AG04450 (cell line): ENCODE data around the gene ARIH2. TPM values are rescaled to one million over a fixed set of nuclear protein-coding genes. Genes with fewer than 3 reads are reported as not detected.

Experiments
- CTCF ChIA-PET: fragments of 300-600, 350-600 bp; formaldehyde crosslinking; extraction: SDS; loops from one replicate; lab custom pipeline; 2022; ENCODE audit warnings: antibody characterized with exemption, inconsistent platforms; lab: Charles Lee
- POLR2A ChIA-PET: fragments of 350-600 bp; formaldehyde crosslinking; extraction: SDS; loops from one replicate; lab custom pipeline; 2021; ENCODE audit warnings: antibody characterized with exemption, inconsistent platforms; lab: Yijun Ruan, JAX
- DNase-seq: peaks from one replicate; pipeline ENCODE4 v3.0.0-alpha.2; 2011; ENCODE audit warnings: low read depth, low spot score
- H3K27ac ChIP-seq: one replicate; pipeline ENCODE4 v1.5.1; 2012; ENCODE audit warnings: low read depth, low read length, control low read depth
- H3K27me3 ChIP-seq: one replicate; pipeline ENCODE4 v1.6.0; 2012; ENCODE audit warnings: low read length; ENCODE audit not compliant: control insufficient read depth, insufficient read depth
- H3K4me3 ChIP-seq: 2 replicates; pipeline ENCODE4 v1.5.1; 2011; ENCODE audit warnings: mild to moderate bottlenecking, low read depth, low read length, control low read depth
- H3K9me3 ChIP-seq: 2 replicates; pipeline ENCODE4 v1.5.1; 2012; ENCODE audit warnings: low read length; ENCODE audit not compliant: control insufficient read depth, insufficient read depth
- polyA plus RNA-seq: library from polyadenylated mRNA; depleted of rRNA; stranded (reverse); fragments of >200 nt; gene quantifications from 2 replicates; pipeline ENCODE4 v1.2.3, GENCODE V29; 2011
- TF ChIP-seq, protein P1 (sequence below): IDR thresholded peaks from 2 replicates; pipeline ENCODE4 v1.5.1; 2011; ENCODE audit warnings: low read depth, low read length, control low read depth, inconsistent platforms

ARIH2 gene
- polyA plus RNA-seq, 1 experiment = 77.5 TPM

- CTCF ChIA-PET = interaction anchor here (0.6 to 3.6 kb wide), 2 partner anchors 15 to 922 kb away, joined by 4 to 18 read pairs; partner anchors contain the start of gene WDR6
- no peaks in the 10 kb centered on the region for H3K27me3 ChIP-seq
- H3K4me3 ChIP-seq = peak overlapping the region; percentile 80
- H3K9me3 ChIP-seq = no peaks in the 10 kb centered on the region
- no peak for DNase-seq
- POLR2A ChIA-PET = interaction anchor here (1.7 to 3.9 kb wide), 2 partner anchors 14 to 29 kb away, joined by 11 to 70 read pairs; partner anchors contain the start of genes NDUFAF3 and WDR6
- no peak overlapping the region for H3K27ac ChIP-seq
- TF ChIP-seq, protein P1, sequence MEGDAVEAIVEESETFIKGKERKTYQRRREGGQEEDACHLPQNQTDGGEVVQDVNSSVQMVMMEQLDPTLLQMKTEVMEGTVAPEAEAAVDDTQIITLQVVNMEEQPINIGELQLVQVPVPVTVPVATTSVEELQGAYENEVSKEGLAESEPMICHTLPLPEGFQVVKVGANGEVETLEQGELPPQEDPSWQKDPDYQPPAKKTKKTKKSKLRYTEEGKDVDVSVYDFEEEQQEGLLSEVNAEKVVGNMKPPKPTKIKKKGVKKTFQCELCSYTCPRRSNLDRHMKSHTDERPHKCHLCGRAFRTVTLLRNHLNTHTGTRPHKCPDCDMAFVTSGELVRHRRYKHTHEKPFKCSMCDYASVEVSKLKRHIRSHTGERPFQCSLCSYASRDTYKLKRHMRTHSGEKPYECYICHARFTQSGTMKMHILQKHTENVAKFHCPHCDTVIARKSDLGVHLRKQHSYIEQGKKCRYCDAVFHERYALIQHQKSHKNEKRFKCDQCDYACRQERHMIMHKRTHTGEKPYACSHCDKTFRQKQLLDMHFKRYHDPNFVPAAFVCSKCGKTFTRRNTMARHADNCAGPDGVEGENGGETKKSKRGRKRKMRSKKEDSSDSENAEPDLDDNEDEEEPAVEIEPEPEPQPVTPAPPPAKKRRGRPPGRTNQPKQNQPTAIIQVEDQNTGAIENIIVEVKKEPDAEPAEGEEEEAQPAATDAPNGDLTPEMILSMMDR = no peak
These were observed 73.4 kb downstream of the ARIH2 start for GRCh38 chr3:48991851-48992545.

- no peak overlapping the region for H3K4me3 ChIP-seq
- ChIA-PET POLR2A (interaction anchor here (2.9 kb wide), 1 partner anchor 13 kb away, joined by 8 read pairs; the partner anchor contains the start of gene WDR6), CTCF (no interaction called here)
- no peak for DNase-seq
- TF ChIP-seq, protein P1 = no peak
- no peaks in the 10 kb centered on the region for H3K9me3 ChIP-seq
- H3K27me3 ChIP-seq = no peaks in the 10 kb centered on the region
- H3K27ac ChIP-seq = no peak overlapping the region
These were observed 75.2 kb downstream of the ARIH2 start for GRCh38 chr3:48993834-48994233.

DNA sequence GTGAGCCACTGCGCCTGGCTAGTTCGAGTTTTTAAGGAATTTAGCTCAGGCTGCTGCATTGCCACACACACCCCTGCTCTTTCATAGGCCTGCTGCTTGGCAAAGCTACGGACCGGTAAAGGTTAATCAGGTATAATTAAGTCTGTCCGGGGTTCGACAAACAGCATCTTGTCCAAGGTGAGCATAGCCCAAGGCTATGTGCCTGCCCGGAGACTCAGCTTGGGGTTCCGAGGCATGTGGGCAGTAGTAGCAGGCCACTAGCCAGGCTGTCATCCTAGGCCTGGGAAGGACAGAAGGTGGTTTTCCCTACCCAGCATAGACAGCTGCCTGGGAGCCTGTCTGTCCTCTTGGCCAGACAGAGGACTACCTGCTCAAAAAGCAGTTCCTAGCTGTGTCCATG, 78.0 kb downstream of the ARIH2 start:
- TF ChIP-seq, protein P1 = no peak
- Histone ChIP-seq H3K4me3 (no peak overlapping the region), H3K27me3 (no peaks in the 10 kb centered on the region), H3K27ac (no peak overlapping the region), H3K9me3 (no peaks in the 10 kb centered on the region)
- no peak for DNase-seq
- ChIA-PET POLR2A (no interaction called here), CTCF (no interaction called here)

DNA sequence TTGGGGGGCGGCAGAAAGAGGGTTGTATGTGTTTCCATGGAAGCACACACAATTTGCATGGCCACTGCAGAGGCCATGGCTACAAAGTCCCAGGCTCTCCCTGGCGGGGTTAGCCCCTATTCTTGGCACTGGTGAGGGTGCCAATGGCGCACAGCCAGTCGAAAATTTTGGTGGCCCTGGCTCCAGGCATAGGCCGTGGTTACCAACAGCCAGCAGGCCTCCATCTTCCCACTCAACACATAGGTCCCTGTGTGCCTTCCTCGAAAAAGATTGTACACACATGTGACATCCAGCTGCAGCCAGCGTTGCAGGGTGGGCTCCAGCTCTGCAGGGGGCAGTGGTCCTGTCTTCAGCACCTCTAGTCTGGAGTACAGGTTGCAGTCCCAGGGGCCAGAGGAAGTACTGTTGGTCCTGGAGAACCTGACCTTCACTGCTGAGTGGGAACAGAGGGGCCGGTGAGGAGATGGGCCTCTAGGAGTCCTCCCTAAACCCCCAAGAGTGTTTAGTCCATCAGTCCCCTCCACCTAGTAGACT, 78.5 kb downstream of the ARIH2 start:
- TF ChIP-seq, protein P1 = no peak
- CTCF ChIA-PET = interaction anchor here (1.0 kb wide), 1 partner anchor 10 kb away, joined by 5 read pairs; the partner anchor contains the start of gene WDR6
- no peak for DNase-seq
- Histone ChIP-seq H3K4me3 (no peak overlapping the region), H3K27ac (no peak overlapping the region), H3K9me3 (no peaks in the 10 kb centered on the region), H3K27me3 (no peaks in the 10 kb centered on the region)
- POLR2A ChIA-PET = no interaction called here
